Measurements from ENCODE around the gene NCR2.

DNA sequence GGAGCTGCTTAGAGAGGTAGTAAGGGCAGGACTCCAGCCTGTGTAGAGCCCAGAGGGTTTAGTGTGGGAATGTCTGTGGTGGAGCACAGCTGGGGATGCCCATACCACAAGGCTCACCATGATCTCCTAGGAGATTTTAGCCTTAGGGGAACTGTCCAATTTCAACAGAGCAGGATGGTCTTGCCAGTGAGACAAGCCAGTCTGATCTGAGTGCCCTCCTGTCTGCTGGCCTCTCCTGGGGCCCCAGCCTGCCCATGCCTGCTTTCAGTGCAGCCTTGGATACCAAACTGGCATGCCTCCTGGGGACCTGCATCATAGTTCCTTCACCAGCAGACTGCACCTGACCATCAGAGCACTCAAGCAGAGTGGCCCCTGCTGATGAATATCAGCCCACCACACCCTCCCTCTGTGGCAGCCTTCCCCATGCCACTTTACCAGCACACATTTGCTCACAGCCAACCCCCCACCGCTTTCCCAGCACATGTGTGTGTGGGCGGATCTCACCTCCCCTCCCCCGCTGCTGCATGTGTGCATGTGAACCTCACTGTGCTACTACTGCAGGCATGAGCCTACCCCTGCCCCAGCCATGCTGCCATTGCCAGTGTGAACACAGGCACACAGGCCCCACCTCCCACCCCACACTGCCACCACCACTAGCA is 41.1 kb upstream of the NCR2 start:
- TF ChIP-seq, protein P1, sequence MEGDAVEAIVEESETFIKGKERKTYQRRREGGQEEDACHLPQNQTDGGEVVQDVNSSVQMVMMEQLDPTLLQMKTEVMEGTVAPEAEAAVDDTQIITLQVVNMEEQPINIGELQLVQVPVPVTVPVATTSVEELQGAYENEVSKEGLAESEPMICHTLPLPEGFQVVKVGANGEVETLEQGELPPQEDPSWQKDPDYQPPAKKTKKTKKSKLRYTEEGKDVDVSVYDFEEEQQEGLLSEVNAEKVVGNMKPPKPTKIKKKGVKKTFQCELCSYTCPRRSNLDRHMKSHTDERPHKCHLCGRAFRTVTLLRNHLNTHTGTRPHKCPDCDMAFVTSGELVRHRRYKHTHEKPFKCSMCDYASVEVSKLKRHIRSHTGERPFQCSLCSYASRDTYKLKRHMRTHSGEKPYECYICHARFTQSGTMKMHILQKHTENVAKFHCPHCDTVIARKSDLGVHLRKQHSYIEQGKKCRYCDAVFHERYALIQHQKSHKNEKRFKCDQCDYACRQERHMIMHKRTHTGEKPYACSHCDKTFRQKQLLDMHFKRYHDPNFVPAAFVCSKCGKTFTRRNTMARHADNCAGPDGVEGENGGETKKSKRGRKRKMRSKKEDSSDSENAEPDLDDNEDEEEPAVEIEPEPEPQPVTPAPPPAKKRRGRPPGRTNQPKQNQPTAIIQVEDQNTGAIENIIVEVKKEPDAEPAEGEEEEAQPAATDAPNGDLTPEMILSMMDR (IDR thresholded peaks at IDR 0.05): no peak
- TF ChIP-seq POLR2A (IDR thresholded peaks at IDR 0.05) (no peak), EP300 (IDR thresholded peaks at IDR 0.05) (no peak)

Data from ovary (tissue), 3 donors.